ENCODE results near the gene ARHGAP11A.

Gene ARHGAP11A

DNA sequence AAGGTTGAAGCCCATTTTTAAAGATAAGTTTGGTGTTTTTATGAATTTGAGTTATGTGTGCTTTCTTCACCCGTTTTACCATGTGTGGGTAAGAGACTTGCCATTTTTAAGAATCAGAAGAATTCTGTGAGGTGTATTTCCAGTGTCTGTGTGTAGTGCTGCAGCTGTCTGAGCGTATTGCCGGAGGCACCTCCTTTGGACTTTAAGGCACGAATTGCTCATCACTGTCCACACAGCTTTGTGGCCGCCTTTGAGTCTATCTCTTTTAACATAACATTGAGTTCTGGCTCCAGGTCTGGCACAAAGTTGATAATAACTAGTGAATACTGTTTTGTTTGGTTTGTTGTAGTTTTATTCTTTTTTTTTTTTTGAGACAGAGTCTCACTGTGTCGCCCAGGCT, 52.0 kb downstream of the ARHGAP11A start:
- H3K36me3 ChIP-seq, result no peaks in the 10 kb centered on the region
- H3K27me3 ChIP-seq (ENCODE audit: insufficient read depth, low read depth, severe bottlenecking), result no peaks in the 10 kb centered on the region
- H3K4me3 ChIP-seq (ENCODE audit: low read depth, low read length), result no peak overlapping the region
- H3K9me3 ChIP-seq (ENCODE audit: severe bottlenecking), result no peaks in the 10 kb centered on the region
- H3K27ac ChIP-seq, result no peak overlapping the region
- TF ChIP-seq, protein P1, sequence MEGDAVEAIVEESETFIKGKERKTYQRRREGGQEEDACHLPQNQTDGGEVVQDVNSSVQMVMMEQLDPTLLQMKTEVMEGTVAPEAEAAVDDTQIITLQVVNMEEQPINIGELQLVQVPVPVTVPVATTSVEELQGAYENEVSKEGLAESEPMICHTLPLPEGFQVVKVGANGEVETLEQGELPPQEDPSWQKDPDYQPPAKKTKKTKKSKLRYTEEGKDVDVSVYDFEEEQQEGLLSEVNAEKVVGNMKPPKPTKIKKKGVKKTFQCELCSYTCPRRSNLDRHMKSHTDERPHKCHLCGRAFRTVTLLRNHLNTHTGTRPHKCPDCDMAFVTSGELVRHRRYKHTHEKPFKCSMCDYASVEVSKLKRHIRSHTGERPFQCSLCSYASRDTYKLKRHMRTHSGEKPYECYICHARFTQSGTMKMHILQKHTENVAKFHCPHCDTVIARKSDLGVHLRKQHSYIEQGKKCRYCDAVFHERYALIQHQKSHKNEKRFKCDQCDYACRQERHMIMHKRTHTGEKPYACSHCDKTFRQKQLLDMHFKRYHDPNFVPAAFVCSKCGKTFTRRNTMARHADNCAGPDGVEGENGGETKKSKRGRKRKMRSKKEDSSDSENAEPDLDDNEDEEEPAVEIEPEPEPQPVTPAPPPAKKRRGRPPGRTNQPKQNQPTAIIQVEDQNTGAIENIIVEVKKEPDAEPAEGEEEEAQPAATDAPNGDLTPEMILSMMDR (IDR thresholded peaks at IDR 0.05; ENCODE audit: low read depth, low read length), result no peak
- no peak for DNase-seq

DNA sequence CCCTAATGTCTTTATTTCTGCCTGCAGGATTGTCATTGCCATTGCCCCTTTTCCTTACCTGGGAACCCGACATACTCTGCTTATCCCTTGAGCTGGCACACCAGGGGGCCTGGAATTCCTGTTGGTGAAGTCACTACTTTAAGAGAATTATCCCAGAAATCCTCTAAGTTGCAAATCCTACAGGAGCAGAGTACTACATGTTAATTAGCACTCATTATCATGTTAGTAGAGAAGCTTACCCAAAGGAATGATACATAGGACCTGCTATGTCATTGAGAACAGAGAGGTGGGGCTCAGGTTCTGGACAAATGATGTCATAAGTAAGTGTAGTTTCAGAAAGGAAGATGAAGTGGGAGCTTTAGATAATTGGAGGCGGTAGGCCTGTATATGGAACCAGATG, 53.6 kb downstream of the ARHGAP11A start:
- H3K9me3 ChIP-seq (ENCODE audit: severe bottlenecking), result no peaks in the 10 kb centered on the region
- H3K27ac ChIP-seq, result no peak overlapping the region
- no peaks in the 10 kb centered on the region for H3K27me3 ChIP-seq (ENCODE audit: insufficient read depth, low read depth, severe bottlenecking)
- DNase-seq, result peak; percentile 65
- no peaks in the 10 kb centered on the region for H3K36me3 ChIP-seq
- H3K4me3 ChIP-seq (ENCODE audit: low read depth, low read length), result no peak overlapping the region
- TF ChIP-seq, protein P1 (IDR thresholded peaks at IDR 0.05; ENCODE audit: low read depth, low read length), result no peak

DNA sequence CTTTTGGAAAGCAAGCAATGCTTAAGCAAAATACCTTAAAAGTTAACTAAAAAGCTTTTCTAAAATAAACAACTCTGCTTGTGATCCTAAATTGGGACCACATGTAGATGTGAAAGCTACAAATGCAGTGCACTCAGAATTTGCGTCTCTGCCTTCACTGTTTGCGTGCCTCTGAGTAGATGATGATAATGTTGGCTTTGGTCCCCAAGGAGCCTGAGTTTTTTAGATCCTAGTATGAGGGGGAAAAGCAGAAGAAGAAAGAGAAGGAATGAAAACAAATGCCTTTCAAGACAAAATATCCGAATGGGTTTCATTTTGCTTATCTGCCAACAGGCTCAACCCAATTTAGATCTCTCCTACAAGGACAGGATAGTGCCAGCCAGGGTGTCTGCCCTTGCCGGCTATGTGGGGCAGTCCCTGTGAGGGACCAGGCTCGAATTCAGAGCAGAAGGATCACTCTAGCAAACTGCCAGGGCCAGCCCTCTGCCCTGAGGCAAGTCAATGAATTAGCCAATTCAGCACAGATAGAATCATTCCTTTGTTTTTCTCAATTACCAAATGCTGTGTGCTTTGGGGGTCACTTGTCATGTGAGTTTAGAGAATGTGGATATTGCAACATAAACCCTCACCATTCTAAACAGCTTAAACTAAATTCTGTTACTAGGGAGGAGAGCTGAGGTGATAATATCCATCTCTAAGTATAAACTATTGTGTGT, 54.8 kb downstream of the ARHGAP11A start:
- no peak overlapping the region for H3K4me3 ChIP-seq (ENCODE audit: low read depth, low read length)
- H3K27ac ChIP-seq, result no peak overlapping the region
- TF ChIP-seq, protein P1 (IDR thresholded peaks at IDR 0.05; ENCODE audit: low read depth, low read length), result no peak
- no peaks in the 10 kb centered on the region for H3K36me3 ChIP-seq
- no peaks in the 10 kb centered on the region for H3K27me3 ChIP-seq (ENCODE audit: insufficient read depth, low read depth, severe bottlenecking)
- no peaks in the 10 kb centered on the region for H3K9me3 ChIP-seq (ENCODE audit: severe bottlenecking)
- DNase-seq, result no peak

DNA sequence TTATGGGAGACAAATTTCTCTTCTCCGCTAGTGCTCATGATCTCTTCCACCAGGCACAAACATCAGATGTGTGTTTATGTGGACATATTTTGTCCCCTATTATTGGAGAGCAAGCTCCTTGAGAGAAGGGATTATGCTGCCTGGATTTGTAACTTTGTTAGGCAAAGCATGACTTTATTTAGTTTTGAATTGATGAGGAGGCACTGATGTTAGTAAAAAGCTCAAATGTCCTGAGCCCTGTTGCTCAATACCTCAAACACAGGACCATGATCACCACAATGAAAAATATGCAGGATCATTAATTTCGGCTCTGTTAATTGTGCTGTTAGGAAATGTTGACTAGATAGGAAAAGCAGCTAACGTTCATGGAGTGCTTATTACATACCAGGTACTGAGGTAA, 55.3 kb downstream of the ARHGAP11A start:
- no peaks in the 10 kb centered on the region for H3K36me3 ChIP-seq
- H3K9me3 ChIP-seq (ENCODE audit: severe bottlenecking), result no peaks in the 10 kb centered on the region
- TF ChIP-seq, protein P1 (IDR thresholded peaks at IDR 0.05; ENCODE audit: low read depth, low read length), result no peak
- DNase-seq, result no peak
- H3K27ac ChIP-seq, result no peak overlapping the region
- H3K4me3 ChIP-seq (ENCODE audit: low read depth, low read length), result no peak overlapping the region
- no peaks in the 10 kb centered on the region for H3K27me3 ChIP-seq (ENCODE audit: insufficient read depth, low read depth, severe bottlenecking)

DNA sequence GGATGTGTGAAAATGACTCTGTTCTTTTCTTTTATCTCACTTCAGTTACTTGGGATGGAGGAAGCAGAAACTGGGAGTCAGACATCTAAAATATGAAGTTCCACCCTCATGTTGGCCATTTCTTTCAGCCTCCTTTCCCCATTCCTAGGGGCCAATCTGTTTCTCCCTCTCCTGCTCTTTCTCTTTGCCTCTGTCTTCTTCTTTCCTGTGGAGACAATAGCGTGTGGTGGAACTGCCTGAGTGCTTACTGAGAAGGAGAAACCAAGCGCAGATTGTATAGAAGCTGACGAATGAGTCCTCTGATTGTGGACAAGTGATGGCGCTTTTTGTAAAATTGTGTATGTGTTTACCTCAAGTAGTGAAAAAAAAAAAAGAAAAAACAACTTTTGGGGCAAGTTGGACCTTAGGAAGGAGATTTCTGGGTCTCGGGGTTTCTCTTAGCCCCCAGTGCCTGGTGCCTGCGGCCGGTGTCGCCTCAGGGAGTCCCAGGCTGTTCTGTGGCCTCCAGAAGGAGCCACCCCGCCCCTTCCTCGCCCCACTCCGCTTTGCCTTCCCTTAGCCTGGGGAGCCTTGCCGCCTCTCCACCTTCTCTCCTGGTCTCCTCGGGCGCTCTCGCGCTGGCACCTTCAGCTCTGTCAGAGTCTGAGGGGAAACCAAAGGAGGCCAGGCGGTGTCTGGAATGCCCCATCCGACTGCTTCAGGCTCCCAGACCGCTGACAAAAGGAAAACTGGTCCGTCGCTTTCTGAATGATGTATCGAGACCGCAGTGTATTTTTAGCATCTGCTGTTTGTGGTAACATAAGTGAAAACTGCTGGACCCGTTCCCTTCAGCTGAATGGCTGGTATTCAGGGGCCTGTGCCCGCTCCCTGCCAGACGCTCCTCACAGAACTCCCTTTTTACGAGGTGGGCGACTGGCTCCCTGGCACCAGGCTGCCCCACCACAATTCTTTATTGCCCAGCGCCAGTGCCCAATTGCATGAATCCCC, 56.3 kb downstream of the ARHGAP11A start:
- H3K27ac ChIP-seq, result no peak overlapping the region

More for the DNA sequence above, 56.3 kb downstream of the ARHGAP11A start:
- no peak for DNase-seq
- no peaks in the 10 kb centered on the region for H3K36me3 ChIP-seq
- H3K4me3 ChIP-seq (ENCODE audit: low read depth, low read length), result no peak overlapping the region
- H3K9me3 ChIP-seq (ENCODE audit: severe bottlenecking), result no peaks in the 10 kb centered on the region
- H3K27me3 ChIP-seq (ENCODE audit: insufficient read depth, low read depth, severe bottlenecking), result no peaks in the 10 kb centered on the region
- TF ChIP-seq, protein P1 (IDR thresholded peaks at IDR 0.05; ENCODE audit: low read depth, low read length), result no peak

All from WERI-Rb-1 (cell line).